Panc1 (cell line): ENCODE measurements around the gene NBEAL2. TPM values are rescaled to one million over a fixed set of nuclear protein-coding genes. Genes with fewer than 3 reads are reported as not detected.

Experiments used
- ATAC-seq: fragments of 200-7000 bp; cut with Tn5 transposase; 2 replicates; pipeline ENCODE4 v1.9.1; 2020; ENCODE audit warnings: mild to moderate bottlenecking, moderate library complexity
- BruUV-seq: library from RNA; stranded (reverse); fragments of 400-500 nt; replicated peaks from 2 replicates; lab custom pipeline; 2021; lab: Mats Ljungman, UMichigan
- CTCF ChIA-PET: fragments of 300-600 bp; sonication (Branson Sonifier 250); formaldehyde crosslinking; loops from one replicate; lab custom pipeline; 2022; ENCODE audit warnings: antibody characterized with exemption; lab: Charles Lee
- POLR2A ChIA-PET: fragments of 300-600 bp; sonication (Branson Sonifier 250); formaldehyde crosslinking; loops from one replicate; lab custom pipeline; 2022; ENCODE audit warnings: antibody characterized with exemption; lab: Charles Lee
- DNase-seq: peaks from one replicate; pipeline ENCODE4 v3.0.0-alpha.2; 2010; ENCODE audit warnings: low read depth, low spot score
- H3K27ac ChIP-seq: 2 replicates; pipeline ENCODE4 v1.5.1; 2011; ENCODE audit warnings: mild to moderate bottlenecking, low read length, inconsistent platforms
- H3K27me3 ChIP-seq: fragments of 200-500 bp; sonication (Bioruptor generic); 2 replicates; pipeline ENCODE4 v1.6.0; 2014; ENCODE audit warnings: low read length, inconsistent platforms; ENCODE audit not compliant: control insufficient read depth, insufficient read depth
- H3K36me3 ChIP-seq: fragments of 200-500 bp; sonication (Bioruptor generic); 2 replicates; pipeline ENCODE4 v1.5.1; 2014; ENCODE audit warnings: inconsistent platforms, mild to moderate bottlenecking, low read length, moderate library complexity; ENCODE audit not compliant: control insufficient read depth, insufficient read depth
- H3K4me1 ChIP-seq: 2 replicates; pipeline ENCODE4 v1.5.1; 2011; ENCODE audit warnings: inconsistent platforms, mild to moderate bottlenecking, low read length, moderate library complexity; ENCODE audit not compliant: control insufficient read depth, insufficient read depth
- H3K4me3 ChIP-seq, 2 experiments: 2 replicates each; pipeline ENCODE4 v1.5.1; 2011 to 2012; ENCODE audit warnings: low read depth in 2 of 2, low read length in 2 of 2, mild to moderate bottlenecking in 2 of 2, inconsistent platforms in 1 of 2, moderate library complexity in 1 of 2
- H3K9me3 ChIP-seq: fragments of 200-500 bp; sonication (Bioruptor generic); 2 replicates; pipeline ENCODE4 v1.5.1; 2014; ENCODE audit warnings: low read depth, mild to moderate bottlenecking, inconsistent platforms, low read length, moderate library complexity; ENCODE audit not compliant: control insufficient read depth, insufficient read depth
- POLR2AphosphoS5 ChIP-seq: IDR thresholded peaks from 2 replicates; pipeline ENCODE4 v1.6.1; 2012; ENCODE audit warnings: mild to moderate bottlenecking, low read depth, low read length, moderate library complexity
- SIN3A ChIP-seq: IDR thresholded peaks from 2 replicates; pipeline ENCODE4 v1.6.1; 2012; ENCODE audit warnings: low read depth, mild to moderate bottlenecking, low read length, moderate library complexity, borderline replicate concordance; ENCODE audit not compliant: insufficient read depth
- TCF7L2 ChIP-seq: IDR thresholded peaks from 2 replicates; pipeline ENCODE4 v1.6.1; 2011; ENCODE audit warnings: mild to moderate bottlenecking, low read depth, low read length, inconsistent platforms
- in situ Hi-C: cut with HindIII; loops from 2 replicates; pipeline ENCODE4 v1.10.0; 2016; ENCODE audit warnings: low sequenced_read_pairs, low pct_unique_long_range_greater_than_20kb
- intact Hi-C: fragments of 100-400 bp; cut with micrococcal nuclease; formaldehyde crosslinking; loops from one replicate; pipeline ENCODE4 v1.10.0; 2022; ENCODE audit not compliant: unreplicated experiment
- total RNA-seq: library from RNA; stranded (reverse); gene quantifications from one replicate; pipeline ENCODE4 v1.2.1, GENCODE V29; 2021; ENCODE audit not compliant: unreplicated experiment
- TF ChIP-seq, protein P1 (sequence below): fragments of 450-650 bp; IDR thresholded peaks from 2 replicates; pipeline ENCODE4 v1.5.1; 2017; ENCODE audit warnings: mild to moderate bottlenecking
- TF ChIP-seq, protein P2 (sequence below), 2 experiments: IDR thresholded peaks; 2 replicates each; pipeline ENCODE4 v1.6.1; 2011 to 2012; ENCODE audit warnings: low read depth in 2 of 2, control low read depth in 1 of 2, low read length in 1 of 2, mild to moderate bottlenecking in 1 of 2, moderate library complexity in 1 of 2; ENCODE audit not compliant: insufficient read depth in 1 of 2

NBEAL2 gene
- total RNA-seq, 1 experiment from 2014 or later = 38.8 TPM

GRCh38 chr3:47014036-47014435 is 34.6 kb downstream of the NBEAL2 start:
- Histone ChIP-seq H3K36me3 (peaks cover 5% of the 10 kb centered on the region), H3K4me1 (no peaks in the 10 kb centered on the region), H3K27ac (no peak overlapping the region), H3K4me3 (no peak overlapping the region), H3K27me3 (no peaks in the 10 kb centered on the region), H3K9me3 (no peaks in the 10 kb centered on the region)
- ChIA-PET CTCF (no interaction called here), POLR2A (no interaction called here)
- intact Hi-C loops = no loop called here
- TF ChIP-seq TCF7L2 = no peak
- TF ChIP-seq, protein P1, sequence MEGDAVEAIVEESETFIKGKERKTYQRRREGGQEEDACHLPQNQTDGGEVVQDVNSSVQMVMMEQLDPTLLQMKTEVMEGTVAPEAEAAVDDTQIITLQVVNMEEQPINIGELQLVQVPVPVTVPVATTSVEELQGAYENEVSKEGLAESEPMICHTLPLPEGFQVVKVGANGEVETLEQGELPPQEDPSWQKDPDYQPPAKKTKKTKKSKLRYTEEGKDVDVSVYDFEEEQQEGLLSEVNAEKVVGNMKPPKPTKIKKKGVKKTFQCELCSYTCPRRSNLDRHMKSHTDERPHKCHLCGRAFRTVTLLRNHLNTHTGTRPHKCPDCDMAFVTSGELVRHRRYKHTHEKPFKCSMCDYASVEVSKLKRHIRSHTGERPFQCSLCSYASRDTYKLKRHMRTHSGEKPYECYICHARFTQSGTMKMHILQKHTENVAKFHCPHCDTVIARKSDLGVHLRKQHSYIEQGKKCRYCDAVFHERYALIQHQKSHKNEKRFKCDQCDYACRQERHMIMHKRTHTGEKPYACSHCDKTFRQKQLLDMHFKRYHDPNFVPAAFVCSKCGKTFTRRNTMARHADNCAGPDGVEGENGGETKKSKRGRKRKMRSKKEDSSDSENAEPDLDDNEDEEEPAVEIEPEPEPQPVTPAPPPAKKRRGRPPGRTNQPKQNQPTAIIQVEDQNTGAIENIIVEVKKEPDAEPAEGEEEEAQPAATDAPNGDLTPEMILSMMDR = no peak
- TF ChIP-seq SIN3A = no peak
- TF ChIP-seq, protein P2, sequence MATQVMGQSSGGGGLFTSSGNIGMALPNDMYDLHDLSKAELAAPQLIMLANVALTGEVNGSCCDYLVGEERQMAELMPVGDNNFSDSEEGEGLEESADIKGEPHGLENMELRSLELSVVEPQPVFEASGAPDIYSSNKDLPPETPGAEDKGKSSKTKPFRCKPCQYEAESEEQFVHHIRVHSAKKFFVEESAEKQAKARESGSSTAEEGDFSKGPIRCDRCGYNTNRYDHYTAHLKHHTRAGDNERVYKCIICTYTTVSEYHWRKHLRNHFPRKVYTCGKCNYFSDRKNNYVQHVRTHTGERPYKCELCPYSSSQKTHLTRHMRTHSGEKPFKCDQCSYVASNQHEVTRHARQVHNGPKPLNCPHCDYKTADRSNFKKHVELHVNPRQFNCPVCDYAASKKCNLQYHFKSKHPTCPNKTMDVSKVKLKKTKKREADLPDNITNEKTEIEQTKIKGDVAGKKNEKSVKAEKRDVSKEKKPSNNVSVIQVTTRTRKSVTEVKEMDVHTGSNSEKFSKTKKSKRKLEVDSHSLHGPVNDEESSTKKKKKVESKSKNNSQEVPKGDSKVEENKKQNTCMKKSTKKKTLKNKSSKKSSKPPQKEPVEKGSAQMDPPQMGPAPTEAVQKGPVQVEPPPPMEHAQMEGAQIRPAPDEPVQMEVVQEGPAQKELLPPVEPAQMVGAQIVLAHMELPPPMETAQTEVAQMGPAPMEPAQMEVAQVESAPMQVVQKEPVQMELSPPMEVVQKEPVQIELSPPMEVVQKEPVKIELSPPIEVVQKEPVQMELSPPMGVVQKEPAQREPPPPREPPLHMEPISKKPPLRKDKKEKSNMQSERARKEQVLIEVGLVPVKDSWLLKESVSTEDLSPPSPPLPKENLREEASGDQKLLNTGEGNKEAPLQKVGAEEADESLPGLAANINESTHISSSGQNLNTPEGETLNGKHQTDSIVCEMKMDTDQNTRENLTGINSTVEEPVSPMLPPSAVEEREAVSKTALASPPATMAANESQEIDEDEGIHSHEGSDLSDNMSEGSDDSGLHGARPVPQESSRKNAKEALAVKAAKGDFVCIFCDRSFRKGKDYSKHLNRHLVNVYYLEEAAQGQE (IDR thresholded peaks at IDR 0.05; ENCODE audit: insufficient read depth in 1 of 2, low read depth in 2 of 2, low read length in 1 of 2) = no peak
- no peak for TF ChIP-seq POLR2AphosphoS5
- BruUV-seq = no TSS peak
- in situ Hi-C loops = no loop called here
- no peak for ATAC-seq
- no peak for DNase-seq

DNA sequence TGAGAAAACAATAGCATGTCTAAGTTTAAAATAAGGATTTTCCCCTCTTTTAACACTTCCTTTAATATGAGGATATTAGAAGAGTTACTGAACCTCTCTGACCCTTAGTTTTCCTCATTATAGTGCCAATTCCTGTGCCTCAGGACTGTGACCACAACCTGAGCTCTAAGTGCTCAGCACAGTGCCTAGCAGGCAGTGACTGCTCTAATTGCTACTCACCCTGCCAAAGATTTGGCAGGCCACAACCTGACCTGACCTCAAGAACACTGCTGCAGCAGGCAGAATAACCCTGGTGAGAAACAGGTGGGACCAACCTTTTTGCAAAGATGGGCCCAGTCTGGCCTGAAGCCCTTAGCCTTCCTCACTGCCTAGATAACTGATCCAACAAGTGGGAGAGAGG is 35.7 kb downstream of the NBEAL2 start:
- BruUV-seq = no TSS peak

More for the DNA sequence above, 35.7 kb downstream of the NBEAL2 start:
- Histone ChIP-seq H3K4me3 (no peak overlapping the region), H3K36me3 (peaks cover 5% of the 10 kb centered on the region), H3K27me3 (no peaks in the 10 kb centered on the region), H3K4me1 (no peaks in the 10 kb centered on the region), H3K9me3 (no peaks in the 10 kb centered on the region), H3K27ac (no peak overlapping the region)
- TF ChIP-seq, protein P2 (IDR thresholded peaks at IDR 0.05; ENCODE audit: insufficient read depth in 1 of 2, low read depth in 2 of 2, low read length in 1 of 2) = no peak
- TF ChIP-seq, protein P1 = no peak
- TF ChIP-seq POLR2AphosphoS5 (no peak), TCF7L2 (no peak), SIN3A (no peak)
- POLR2A ChIA-PET = interaction anchor here (0.6 to 0.7 kb wide), 2 partner anchors 268 to 296 kb away, joined by 5 to 17 read pairs; no protein-coding TSS in a partner anchor
- in situ Hi-C loops (no loop called here), intact Hi-C loops (no loop called here)
- no peak for ATAC-seq
- DNase-seq = no peak
- CTCF ChIA-PET = no interaction called here
